Measurements from ENCODE around the gene EIF3M.

GRCh38 chr11:32583459-32584271 lies at the start of gene EIF3M:
- TF ChIP-seq CTCF (IDR thresholded peaks at IDR 0.05), result peak in 1 of 5 experiments; percentile 23
- TF ChIP-seq EP300 (IDR thresholded peaks at IDR 0.05), result peak; percentile 76 to 86
- TF ChIP-seq POLR2A (IDR thresholded peaks at IDR 0.05), result peak in 1 of 2 donors; percentile 58
